ENCODE results near the gene MED10.

MED10 gene

GRCh38 chr5:6377905-6378765 is at the start of gene MED10:
MED10 (minus strand) TSS chr5:6378547; CDS start chr5:6378483, 64 bp downstream.
- DNase-seq: peak; percentile 93

GRCh38 chr5:6427694-6428093 is 49.3 kb upstream of the MED10 start:
- no peak for DNase-seq

- DNase-seq: no peak
Observed at GRCh38 chr5:6424700-6425099, 46.4 kb upstream of the MED10 start.

- no peak for DNase-seq
Observed at GRCh38 chr5:6424110-6424659, 45.8 kb upstream of the MED10 start.

GRCh38 chr5:6423327-6424109 is 45.2 kb upstream of the MED10 start:
- DNase-seq: no peak

GRCh38 chr5:6419340-6419852 is 41.0 kb upstream of the MED10 start:
- no peak for DNase-seq

- no peak for DNase-seq
Observed at GRCh38 chr5:6418679-6419276, 40.4 kb upstream of the MED10 start.

- no peak for DNase-seq
Observed at GRCh38 chr5:6417657-6418056, 39.3 kb upstream of the MED10 start.

GRCh38 chr5:6412811-6413210 is 34.5 kb upstream of the MED10 start:
- no peak for DNase-seq

GRCh38 chr5:6411141-6411540 is 32.8 kb upstream of the MED10 start:
- DNase-seq: no peak

- DNase-seq: no peak
Observed at GRCh38 chr5:6410421-6410820, 32.1 kb upstream of the MED10 start.

- DNase-seq: no peak
Observed at GRCh38 chr5:6408627-6409446, 30.5 kb upstream of the MED10 start.

- DNase-seq: no peak
Observed at GRCh38 chr5:6408260-6408596, 29.9 kb upstream of the MED10 start.

GRCh38 chr5:6407558-6408259 is 29.4 kb upstream of the MED10 start:
- peak; percentile 29 for DNase-seq

GRCh38 chr5:6405591-6405990 is 27.2 kb upstream of the MED10 start:
- DNase-seq: no peak

- no peak for DNase-seq
Observed at GRCh38 chr5:6404129-6404528, 25.8 kb upstream of the MED10 start.

GRCh38 chr5:6403416-6403815 is 25.1 kb upstream of the MED10 start:
- DNase-seq: no peak

GRCh38 chr5:6402939-6403338 is 24.6 kb upstream of the MED10 start:
- no peak for DNase-seq

GRCh38 chr5:6401410-6401809 is 23.1 kb upstream of the MED10 start:
- DNase-seq: no peak

GRCh38 chr5:6399980-6400910 is 21.9 kb upstream of the MED10 start:
- DNase-seq: no peak
